ENCODE results near the gene CPM.

The CPM gene

DNA sequence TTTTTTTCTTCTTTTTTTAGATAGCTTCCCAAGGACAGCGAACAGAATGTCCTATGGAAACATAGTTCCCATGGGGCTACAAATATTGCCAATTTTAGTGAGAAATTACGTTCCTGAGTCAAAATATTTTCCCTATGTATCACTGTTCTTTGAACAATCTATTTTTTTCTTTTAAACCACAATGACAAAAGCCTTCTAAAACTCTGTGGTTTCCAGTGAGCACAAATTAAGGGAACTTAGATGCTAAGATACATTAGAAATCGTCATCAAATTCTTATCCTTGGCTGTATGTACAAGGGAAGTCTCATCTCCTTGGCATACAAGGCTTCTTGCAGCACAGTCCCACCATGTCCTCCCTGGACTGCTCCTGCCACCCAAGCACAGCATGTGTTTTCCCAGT is 17.9 kb downstream of the CPM start:
- no peak overlapping the region for H3K4me3 ChIP-seq (replicated peaks; ENCODE audit: insufficient read depth, low read length)
- no peak for TF ChIP-seq GABPA (IDR thresholded peaks at IDR 0.05; ENCODE audit: low read depth)
- TF ChIP-seq SPI1 (IDR thresholded peaks at IDR 0.05; ENCODE audit: borderline replicate concordance, low read depth) = no peak
- TF ChIP-seq POLR2AphosphoS5 (IDR thresholded peaks at IDR 0.05; ENCODE audit: low read depth) = no peak
- TF ChIP-seq, protein P1, sequence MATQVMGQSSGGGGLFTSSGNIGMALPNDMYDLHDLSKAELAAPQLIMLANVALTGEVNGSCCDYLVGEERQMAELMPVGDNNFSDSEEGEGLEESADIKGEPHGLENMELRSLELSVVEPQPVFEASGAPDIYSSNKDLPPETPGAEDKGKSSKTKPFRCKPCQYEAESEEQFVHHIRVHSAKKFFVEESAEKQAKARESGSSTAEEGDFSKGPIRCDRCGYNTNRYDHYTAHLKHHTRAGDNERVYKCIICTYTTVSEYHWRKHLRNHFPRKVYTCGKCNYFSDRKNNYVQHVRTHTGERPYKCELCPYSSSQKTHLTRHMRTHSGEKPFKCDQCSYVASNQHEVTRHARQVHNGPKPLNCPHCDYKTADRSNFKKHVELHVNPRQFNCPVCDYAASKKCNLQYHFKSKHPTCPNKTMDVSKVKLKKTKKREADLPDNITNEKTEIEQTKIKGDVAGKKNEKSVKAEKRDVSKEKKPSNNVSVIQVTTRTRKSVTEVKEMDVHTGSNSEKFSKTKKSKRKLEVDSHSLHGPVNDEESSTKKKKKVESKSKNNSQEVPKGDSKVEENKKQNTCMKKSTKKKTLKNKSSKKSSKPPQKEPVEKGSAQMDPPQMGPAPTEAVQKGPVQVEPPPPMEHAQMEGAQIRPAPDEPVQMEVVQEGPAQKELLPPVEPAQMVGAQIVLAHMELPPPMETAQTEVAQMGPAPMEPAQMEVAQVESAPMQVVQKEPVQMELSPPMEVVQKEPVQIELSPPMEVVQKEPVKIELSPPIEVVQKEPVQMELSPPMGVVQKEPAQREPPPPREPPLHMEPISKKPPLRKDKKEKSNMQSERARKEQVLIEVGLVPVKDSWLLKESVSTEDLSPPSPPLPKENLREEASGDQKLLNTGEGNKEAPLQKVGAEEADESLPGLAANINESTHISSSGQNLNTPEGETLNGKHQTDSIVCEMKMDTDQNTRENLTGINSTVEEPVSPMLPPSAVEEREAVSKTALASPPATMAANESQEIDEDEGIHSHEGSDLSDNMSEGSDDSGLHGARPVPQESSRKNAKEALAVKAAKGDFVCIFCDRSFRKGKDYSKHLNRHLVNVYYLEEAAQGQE (IDR thresholded peaks at IDR 0.05; ENCODE audit: insufficient replicate concordance, low read depth) = no peak
- TF ChIP-seq, protein P2, sequence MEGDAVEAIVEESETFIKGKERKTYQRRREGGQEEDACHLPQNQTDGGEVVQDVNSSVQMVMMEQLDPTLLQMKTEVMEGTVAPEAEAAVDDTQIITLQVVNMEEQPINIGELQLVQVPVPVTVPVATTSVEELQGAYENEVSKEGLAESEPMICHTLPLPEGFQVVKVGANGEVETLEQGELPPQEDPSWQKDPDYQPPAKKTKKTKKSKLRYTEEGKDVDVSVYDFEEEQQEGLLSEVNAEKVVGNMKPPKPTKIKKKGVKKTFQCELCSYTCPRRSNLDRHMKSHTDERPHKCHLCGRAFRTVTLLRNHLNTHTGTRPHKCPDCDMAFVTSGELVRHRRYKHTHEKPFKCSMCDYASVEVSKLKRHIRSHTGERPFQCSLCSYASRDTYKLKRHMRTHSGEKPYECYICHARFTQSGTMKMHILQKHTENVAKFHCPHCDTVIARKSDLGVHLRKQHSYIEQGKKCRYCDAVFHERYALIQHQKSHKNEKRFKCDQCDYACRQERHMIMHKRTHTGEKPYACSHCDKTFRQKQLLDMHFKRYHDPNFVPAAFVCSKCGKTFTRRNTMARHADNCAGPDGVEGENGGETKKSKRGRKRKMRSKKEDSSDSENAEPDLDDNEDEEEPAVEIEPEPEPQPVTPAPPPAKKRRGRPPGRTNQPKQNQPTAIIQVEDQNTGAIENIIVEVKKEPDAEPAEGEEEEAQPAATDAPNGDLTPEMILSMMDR (IDR thresholded peaks at IDR 0.05; ENCODE audit: insufficient read depth, low read length) = no peak
- H3K27ac ChIP-seq (replicated peaks) = no peak overlapping the region
- no peaks in the 10 kb centered on the region for H3K27me3 ChIP-seq (ENCODE audit: insufficient read depth, poor library complexity, severe bottlenecking)
- DNase-seq (ENCODE audit: low read depth in 1 of 2, low spot score in 1 of 2) = no peak

DNA sequence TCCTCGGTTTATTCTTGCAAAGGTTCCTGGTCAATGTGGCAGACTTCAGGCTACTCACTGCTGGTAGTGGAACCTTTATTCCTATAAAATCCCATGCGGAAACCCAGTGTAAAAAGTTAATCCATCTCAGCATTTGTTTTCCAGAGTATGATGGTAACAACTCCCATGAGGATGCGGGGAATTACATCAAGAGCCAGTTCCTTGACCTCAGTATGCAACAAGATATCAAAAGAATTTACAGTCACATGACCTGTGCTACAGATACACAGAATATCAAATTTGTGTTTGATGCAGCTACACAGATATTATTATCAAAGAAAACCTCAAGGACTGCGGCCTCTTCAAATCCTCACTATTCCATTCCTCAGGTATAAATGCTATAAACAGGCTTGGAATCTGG is 19.3 kb downstream of the CPM start:
- Histone ChIP-seq H3K4me3 (replicated peaks; ENCODE audit: insufficient read depth, low read length) (no peak overlapping the region), H3K27ac (replicated peaks) (no peak overlapping the region), H3K27me3 (ENCODE audit: insufficient read depth, poor library complexity, severe bottlenecking) (no peaks in the 10 kb centered on the region)
- DNase-seq (ENCODE audit: low read depth in 1 of 2, low spot score in 1 of 2) = no peak
- TF ChIP-seq POLR2AphosphoS5 (IDR thresholded peaks at IDR 0.05; ENCODE audit: low read depth) (no peak), GABPA (IDR thresholded peaks at IDR 0.05; ENCODE audit: low read depth) (no peak), SPI1 (IDR thresholded peaks at IDR 0.05; ENCODE audit: borderline replicate concordance, low read depth) (no peak)
- TF ChIP-seq, protein P2 (IDR thresholded peaks at IDR 0.05; ENCODE audit: insufficient read depth, low read length) = no peak
- TF ChIP-seq, protein P1 (IDR thresholded peaks at IDR 0.05; ENCODE audit: insufficient replicate concordance, low read depth) = no peak

DNA sequence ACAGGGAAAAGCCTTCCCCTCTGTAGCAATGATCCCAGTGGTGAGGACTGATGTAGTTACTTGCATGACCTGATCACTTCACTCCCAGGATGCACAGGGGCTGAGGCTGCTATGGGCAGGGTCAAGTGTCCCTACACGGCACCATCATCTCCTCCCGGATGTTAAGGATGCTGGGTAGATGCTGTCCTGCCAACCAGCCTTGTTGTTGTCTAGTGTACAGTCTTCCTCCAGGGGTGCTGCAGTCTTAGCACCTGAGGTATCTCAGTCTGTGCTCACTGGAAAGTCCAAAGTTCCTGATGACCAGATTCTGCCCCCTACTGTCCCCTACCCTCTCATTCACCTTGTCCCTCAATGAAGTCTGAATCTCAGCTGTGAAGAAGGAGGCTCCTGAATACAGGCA is 20.1 kb downstream of the CPM start:
- H3K4me3 ChIP-seq (replicated peaks; ENCODE audit: insufficient read depth, low read length) = no peak overlapping the region
- H3K27ac ChIP-seq (replicated peaks) = no peak overlapping the region
- no peaks in the 10 kb centered on the region for H3K27me3 ChIP-seq (ENCODE audit: insufficient read depth, poor library complexity, severe bottlenecking)
- DNase-seq (ENCODE audit: low read depth in 1 of 2, low spot score in 1 of 2) = no peak
- TF ChIP-seq SPI1 (IDR thresholded peaks at IDR 0.05; ENCODE audit: borderline replicate concordance, low read depth) (no peak), GABPA (IDR thresholded peaks at IDR 0.05; ENCODE audit: low read depth) (no peak), POLR2AphosphoS5 (IDR thresholded peaks at IDR 0.05; ENCODE audit: low read depth) (no peak)
- TF ChIP-seq, protein P1 (IDR thresholded peaks at IDR 0.05; ENCODE audit: insufficient replicate concordance, low read depth) = no peak
- TF ChIP-seq, protein P2 (IDR thresholded peaks at IDR 0.05; ENCODE audit: insufficient read depth, low read length) = no peak

All from HL-60 (cell line).